Activated T-cell treated with anti-CD3 and anti-CD28 coated beads for 24 hours (primary cell): ENCODE measurements around the gene IKZF3.
A peak's percentile ranks its signal among the peaks of the same experiment; 100 is the strongest.
"Not testable (repeated sequence)": the region's sequence is repeated elsewhere in the genome, so short reads cannot be mapped to it uniquely, and the experiment has no call there.

ENCODE experiments used
- DNase-seq: peaks from one replicate; pipeline ENCODE4 v3.0.0-alpha.2; 2020; ENCODE audit warnings: low read depth

IKZF3 gene

DNA sequence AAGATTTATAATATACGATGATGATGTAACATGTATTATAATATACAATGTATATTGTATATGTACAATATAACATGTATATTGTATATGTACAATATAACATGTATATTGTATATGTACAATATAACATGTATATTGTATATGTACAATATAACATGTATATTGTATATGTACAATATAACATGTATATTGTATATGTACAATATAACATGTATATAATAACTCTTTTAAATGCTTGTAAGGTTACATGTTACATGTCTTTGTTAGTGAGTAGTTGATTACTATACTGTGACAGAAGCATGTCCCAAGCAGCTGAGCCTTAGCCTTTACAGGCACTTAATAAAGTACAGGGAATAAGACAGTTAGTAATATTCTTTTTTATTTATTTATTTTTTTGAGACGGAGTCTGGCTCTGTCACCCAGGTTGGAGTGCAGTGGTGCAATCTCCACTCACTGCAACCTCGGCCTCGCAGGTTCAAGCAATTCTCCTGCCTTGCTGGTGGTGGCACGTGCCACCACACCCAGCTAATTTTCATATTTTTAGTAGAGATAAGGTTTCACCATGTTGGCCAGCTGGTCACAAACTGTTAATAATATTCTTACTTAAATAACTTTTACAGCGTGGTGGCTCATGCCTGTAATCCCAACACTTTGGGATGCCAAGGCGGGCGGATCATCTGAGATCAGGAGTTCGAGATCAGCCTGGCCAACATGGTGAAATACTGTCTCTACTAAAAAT is 8.0 kb downstream of the IKZF3 start:
- not testable (repeated sequence) for DNase-seq

DNA sequence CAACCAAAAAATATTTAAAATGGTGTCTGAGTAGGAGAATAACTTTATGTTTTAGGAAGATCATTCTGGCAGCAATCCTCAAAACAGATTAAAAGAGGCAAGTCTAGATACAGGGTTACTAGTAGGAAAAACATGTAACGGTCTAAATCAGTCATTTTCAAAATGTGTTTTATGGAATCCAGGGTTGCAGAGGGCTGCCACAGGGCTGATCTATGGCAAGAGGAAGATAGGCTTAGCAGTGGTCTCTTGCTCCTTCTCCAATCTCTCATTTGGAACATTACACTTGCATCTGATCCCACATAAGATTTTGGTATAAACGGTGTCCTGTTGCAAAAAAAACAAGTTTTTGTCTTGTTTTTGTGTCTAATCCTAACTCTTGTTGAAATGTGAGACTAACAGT is 9.2 kb downstream of the IKZF3 start:
- no peak for DNase-seq

DNA sequence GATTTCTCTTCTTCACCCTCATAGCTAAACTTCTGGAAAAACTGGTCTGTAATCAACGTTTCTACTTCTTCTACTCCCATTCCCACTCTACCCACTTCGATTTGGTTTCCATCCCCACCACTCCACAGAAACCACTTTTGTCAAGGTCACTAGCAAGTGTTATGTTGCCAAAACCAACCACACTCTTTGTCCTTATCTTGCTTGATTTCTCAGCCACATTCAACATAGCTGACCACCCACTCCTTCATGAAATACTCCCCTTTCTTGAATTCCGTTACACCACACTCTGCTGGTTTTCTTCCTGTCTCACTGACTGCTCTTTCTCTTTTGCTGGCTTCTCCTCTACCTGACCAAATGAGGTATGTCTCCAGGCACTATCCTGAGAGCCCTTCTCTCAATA is 11.9 kb downstream of the IKZF3 start:
- DNase-seq = no peak

DNA sequence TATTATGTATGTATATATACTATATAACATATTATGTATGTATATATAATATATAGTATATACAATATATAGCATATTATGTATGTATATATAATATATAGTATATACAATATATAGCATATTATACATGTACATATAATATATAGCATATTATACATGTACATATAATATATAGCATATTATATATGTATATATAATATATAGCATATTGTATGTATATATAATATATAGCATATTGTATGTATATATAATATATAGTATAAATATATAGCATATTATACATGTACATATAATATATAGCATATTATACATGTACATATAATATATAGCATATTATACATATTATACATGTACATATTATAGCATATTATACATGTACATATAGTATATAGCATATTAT is 13.9 kb downstream of the IKZF3 start:
- DNase-seq = not testable (repeated sequence)

DNA sequence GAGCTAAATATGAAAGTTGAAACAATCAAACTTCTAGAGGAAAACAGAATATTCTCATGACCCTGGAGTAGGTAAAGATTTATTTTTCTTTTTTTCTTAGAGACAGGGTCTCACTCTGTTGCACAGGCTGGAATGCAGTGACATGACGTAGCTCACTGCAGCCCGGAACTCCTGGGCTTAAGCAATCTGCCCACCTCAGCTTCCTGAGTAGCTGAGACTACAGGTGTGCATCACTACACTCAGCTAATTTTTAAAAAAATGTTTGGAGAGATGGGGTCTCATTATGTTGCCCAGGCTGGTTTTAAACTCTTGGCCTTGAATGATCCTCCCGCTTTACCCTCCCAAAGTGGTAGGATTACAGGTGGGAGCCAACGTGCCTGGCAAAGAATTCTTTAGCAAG is 15.5 kb downstream of the IKZF3 start:
- no peak for DNase-seq

DNA sequence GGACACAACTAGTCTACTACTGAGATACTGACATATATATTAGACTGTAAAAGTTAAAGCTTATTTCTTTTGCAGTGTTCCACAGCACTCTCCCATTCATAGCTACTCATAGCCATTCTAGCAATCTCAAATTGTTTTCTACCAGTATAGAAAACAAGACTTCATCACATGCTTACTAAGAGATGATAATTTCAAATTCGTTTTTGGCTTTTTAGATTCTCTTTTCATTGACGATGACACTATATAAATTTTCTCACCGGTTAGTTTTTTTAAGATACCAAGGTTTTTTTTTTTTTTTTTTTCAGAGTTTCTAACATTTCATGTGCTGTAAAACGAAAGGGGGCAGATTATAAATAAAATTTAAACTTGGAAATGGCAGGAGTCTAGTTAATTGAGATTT is 17.9 kb downstream of the IKZF3 start:
- no peak for DNase-seq

DNA sequence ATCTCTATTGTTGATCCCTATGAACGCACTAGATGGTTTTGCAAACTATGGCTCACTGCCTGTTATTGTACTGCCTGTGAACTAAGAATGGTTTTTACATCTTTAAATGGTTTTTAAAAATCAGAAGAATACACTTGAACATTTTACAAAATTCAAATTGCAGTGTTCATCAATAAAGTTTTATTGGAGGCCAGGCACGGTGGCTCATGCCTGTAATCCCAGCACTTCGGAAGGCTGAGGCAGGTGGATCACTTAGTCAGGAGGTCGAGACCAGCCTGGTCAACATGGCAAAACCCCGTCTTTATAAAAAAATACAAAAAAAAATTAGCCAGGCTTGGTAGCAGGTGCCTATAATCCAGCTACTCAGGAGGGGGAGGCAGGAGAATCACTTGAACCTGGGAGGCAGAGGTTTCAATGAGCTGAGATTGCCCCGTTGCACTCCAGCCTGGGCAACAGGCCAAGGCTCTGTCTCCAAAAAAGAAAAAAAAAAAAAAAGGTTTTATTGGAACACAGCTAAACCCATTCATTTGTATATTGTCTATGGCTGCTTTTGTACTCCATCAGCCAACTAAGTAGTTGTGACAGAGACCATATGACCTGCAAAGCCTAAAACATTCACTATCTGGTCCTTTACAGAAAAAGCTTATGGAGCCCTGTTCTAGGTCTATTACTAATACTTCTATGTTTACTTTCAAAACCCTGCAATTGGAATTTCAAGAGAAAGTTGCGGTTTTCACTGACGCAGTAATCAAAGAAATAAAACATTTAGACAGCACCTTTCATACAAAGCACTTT is 18.9 kb downstream of the IKZF3 start:
- DNase-seq = no peak

DNA sequence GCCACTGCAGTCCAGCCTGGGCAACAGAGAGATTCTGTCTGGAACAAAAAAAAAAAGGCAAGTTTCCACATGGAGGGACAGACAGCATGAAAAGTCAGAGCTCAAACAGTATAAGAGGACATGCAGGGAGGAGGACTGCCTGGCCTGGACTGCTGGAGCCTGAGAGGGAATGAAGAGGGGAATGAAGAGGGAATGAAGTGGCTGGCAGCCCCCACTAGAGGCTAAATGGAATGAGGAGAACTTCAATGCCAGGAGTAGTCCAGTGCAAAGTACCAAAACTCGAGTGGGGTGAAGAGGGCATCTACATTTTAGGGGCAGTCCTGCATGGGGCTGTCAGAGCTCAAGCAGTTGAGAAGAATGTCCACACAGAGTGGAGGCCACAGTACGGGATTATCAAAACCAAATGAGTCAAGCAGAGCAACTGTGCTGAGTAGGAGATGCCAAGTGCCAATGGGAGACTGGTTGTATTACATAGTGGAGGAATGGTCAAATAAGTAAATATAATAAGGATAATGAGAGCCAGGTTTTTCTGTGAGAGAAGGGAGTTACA is 22.9 kb downstream of the IKZF3 start:
- DNase-seq = no peak

DNA sequence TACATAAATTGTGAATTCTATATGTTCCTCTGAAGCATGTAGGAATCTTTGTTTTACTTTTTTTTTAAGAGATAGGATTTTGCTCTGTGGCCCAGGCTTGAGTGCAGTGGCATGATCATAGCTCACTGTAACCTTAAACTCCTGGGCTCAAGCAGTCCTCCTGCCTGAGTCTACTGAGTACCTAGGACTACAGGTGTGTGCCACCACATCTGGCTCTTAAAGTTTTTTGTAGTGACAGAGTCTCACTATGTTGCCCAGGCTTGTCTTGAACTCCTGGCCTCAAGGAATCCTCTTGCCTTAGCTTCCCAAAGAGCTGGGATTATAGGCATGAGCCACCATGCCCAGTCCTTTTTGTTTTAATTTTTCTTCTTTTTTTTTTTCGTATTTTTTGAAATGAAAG is 25.3 kb downstream of the IKZF3 start:
- no peak for DNase-seq

DNA sequence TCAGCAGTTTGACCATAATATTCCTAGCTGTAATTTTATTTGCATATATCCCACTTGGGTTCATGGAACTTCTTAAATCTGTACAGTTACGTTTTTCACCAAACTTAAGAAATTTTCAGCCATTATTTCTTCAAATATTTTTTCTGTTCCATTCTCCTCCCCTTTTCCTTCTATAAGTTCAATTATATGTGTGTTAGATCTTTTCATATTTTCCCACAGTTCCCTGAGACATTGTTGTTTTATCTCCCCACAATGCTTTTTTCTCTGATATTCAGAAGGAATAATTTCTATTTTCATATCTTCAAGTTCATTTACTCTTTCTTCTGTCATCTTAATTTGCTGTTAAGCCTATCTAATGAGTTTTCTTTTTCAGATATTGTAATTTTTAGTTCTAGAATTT is 26.1 kb downstream of the IKZF3 start:
- DNase-seq = no peak

DNA sequence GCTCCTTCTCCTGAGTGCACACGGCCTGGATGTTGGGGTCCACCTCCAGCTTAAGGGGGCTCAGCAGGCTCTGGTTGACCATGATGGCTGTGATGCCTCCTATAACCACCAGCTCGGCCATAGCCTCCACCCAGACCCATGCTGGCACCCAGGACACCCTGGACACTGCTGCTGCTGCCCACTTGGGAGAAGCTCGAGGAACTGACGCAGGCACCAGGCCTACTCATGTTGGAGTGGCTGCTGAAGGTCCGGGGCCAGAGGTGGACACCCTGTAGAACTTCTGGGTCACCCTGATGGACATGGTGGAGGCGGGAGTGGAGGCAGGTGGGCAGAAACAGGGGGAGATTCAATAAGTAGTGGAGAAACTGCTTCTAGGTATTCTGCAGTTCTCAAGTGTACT is 28.0 kb downstream of the IKZF3 start:
- no peak for DNase-seq

DNA sequence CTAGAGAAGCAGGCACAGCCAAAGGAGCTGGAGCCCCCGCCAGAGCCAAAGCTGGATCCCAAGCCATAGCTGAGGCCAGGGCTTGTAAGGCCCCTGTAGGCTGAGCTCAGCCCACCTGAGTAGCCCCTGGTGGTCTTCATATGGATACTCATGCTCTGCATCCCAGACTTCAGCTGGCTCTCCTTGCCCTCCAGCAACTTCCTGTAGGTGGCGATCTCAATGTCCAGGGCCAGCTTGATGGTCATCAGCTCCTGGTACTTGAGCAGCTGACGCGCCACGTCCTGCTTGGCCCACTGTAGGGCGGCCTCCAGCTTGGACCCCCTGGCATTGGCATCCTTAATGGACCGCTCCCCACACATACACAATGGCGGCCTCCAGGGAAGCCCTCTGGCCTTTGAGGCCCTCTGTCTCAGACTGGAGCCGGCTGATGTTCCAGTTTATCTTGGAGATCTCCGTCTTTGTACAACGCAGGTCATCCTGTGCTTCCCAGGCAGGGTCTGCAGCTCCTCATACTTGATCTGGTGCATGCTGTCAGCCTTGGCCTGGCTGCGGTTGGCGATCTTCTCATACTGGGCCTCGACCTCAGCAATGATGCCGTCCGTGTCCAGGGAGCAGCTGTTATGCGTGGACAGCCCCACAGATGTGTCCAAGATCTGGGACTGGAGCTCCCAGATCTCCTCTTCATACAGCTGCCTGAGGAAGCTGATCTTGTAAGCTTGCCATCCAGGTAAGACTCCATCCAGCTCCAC is 28.9 kb downstream of the IKZF3 start:
- no peak for DNase-seq

DNA sequence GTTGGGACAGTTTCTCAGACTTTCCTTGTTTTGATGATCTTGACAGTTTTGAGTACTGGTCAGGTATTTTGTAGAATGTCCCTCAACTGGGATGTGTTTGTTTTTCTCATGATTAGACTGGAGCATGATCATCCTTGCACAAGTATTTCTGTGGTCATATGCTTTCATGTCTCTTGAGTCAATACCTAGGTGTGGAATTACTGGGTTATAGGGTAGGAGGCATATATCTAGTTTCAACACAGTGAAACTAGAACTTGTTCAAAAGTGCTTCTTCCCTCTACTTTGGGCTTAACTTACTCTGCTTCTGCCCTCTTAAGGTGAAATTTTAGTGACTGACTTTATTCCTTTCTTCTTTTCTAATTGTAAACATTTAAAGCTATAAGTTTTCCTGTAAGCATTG is 30.1 kb downstream of the IKZF3 start:
- DNase-seq = no peak

DNA sequence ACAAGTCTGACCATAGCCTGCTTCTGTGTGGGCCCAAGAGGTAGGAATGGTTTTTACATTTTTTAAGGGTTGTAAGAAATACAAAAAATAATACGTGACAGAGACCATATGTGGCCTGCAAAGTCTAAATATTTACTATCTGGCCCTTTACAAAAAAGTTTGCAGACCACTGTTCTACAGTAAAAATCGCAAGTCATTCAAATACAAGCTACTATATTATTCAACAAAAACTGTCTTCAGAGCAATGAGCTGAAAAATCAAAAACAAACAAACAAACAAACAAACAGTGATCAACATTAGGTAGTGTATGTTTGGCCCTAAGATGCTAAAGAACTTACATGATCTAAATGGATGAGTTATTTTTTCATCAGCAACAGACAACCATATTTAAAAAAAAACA is 32.5 kb downstream of the IKZF3 start:
- DNase-seq = no peak

DNA sequence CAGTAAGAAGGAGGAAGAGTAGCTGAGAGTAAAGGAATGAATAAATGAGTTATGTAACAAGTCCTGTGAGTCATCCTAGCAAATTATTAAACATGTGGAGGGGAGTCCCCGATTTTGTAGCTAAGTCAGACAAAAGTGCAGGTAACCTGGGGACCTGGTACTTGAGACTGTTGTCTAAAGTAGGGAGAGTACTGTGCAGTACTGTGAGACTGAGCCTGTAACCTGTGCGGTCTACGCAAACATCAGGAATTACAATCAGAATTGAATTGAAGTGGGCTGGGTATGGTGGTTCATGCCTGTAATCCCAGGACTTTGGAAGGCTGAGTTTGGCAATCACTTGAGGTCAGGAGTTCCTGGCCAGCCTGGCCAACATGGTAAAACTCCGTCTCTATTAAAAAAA is 35.7 kb downstream of the IKZF3 start:
- no peak for DNase-seq

DNA sequence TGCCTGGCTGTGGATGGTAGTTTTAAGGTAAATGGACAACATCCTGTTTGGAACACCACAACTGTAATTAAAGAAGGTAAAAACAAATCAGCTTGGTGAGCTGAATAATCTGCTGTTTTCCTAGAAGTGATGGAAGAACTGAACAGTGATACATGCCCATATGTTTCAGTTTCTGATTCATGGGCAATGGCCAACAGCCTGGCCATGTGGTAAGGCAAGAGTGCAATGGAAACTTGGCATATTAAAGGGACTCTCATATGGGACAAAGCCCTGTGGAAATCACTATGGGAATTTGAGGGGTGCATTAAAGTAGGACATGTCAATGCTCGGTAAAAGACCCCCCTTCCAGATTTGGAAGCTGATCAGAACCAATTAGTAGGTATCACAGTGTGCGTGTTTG is 37.8 kb downstream of the IKZF3 start:
- DNase-seq = no peak

DNA sequence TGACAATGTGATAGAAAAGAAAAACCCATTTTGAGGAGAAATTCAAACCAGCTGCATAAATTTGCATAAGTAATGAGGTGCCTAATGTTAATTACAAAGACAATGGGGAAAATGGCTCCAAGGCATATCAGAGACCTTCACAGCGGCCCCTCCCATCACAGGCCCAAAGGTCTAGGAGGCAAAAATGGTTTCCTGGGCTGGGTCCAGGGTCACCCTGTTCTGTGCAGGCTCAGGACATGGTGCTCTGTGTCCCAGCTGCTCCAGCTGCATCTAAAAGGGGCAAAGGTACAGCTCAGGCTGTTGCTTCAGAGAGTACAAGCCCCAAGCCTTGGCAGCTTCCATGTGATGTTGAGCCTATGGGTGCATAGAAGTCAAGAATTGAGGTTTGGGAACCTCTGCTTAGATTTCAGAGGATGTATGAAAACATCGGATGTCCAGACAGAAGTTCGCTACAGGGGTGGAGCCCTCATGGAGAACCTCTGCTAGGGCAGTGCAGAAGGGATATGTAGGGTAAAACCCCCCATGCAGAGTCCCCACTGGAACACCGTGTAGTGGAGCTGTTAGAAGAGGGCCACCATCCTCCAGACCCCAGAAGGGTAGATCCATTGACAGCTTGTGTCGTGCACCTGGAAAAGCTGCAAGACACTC is 40.6 kb downstream of the IKZF3 start:
- no peak for DNase-seq

DNA sequence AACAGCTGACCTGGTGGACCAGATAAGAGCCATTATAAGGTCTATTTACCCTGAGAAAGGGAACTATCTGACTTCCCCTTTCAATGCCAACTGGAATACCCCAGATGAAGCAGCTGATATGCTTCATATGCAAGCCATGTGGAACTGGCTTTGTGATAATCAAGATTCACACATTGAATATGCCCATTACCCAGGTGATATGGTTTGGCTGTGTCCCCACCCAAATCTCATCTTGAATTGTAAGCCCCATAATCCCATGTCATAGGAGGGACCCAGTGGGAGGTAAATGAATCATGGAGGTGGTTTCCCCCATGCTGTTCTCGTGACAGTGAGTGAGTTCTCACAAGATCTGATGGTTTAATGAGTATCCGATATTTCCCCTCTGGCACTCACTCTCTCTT is 42.1 kb downstream of the IKZF3 start:
- peak; percentile 22 for DNase-seq

DNA sequence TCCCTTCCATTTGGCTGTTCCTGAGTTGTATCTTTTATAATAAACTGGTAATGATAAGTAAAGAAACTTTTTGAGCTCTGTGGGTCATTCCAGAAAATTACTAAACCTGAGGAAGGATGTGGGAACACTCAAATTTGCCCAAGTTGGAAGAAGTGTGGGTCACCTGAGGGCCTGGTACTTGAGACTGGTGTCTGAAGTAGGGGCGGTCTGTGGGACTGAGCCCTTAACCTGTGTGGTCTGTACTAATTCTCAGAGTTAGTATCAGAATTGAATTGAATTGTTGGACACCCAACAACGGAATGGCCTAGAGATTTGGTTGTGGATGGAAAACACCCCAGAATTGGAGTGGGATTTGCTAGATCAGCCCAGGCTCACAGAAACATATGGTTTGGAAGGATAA is 43.1 kb downstream of the IKZF3 start:
- DNase-seq = no peak

DNA sequence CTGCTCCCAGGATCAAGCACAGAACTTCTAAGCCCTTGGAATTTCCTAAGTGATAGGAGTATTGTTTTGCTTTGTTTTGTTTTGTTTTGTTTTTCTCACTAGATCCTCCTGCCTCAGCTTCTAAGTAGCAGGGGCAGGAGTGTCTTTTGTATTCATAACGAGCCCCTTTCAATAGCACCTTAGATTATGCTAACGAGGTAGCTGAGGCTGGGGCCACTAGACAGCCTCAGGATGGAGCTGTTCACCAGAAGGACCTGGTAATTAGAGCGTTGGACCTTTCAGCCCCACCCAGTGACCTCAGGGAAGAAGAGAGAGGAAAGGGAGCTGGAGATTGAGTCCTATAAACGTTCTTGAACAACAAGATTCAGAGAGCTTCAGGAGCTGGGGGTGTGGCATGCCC is 43.6 kb downstream of the IKZF3 start:
- no peak for DNase-seq

DNA sequence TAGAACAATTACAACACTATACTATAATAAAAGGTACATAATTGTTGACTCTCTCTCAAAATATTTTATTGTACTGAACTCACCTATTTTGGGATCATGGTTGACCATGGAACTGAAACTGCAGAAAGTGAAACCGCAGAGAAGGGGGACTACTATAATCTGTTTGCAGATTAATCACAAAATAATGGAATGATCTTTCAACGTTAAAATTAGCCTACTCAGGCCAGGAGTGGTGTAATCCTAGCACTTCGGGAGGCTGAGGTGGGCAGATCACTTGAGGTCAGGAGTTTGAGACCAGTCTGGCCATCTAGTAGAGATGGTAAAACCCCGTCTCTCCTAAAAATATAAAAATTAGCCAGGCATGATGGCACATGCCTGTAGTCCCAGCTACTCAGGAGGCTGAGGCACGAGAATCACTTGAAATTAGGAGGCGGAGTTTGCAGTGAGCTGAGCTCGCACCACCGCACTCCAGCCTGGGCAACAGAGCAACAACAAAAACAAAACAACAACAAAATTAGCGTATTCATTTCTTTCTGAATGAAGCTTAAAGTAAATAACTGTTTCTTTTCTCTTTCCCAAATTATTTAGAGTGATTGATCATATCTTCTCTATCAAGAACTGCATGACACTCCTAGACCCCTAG is 45.6 kb downstream of the IKZF3 start:
- DNase-seq = no peak

DNA sequence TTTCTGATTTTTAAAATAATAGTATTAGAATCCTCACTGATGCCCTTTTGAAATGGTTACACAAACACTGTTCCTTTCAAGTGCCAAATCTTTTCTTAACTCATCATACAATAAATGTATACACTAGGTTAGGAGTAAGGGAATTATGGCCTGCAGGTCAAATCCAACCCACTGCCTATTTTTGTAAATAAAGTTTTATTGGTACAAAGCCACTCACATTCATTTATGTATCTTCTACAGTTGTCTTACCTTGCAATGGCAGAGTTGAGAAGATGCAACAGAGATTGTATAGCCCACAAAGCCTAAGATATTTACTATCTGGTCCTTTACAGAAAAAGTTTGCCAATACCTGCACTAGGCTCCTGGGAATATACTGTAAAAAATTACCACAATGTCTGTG is 47.8 kb downstream of the IKZF3 start:
- no peak for DNase-seq
